ENCODE data around the gene CYFIP2. TPM values are rescaled to one million over a fixed set of nuclear protein-coding genes. Genes with fewer than 3 reads are reported as not detected.

Gene CYFIP2
- total and polyA plus RNA-seq, 2 experiments from 2014 or later: 2.2 to 5.9 TPM

DNA sequence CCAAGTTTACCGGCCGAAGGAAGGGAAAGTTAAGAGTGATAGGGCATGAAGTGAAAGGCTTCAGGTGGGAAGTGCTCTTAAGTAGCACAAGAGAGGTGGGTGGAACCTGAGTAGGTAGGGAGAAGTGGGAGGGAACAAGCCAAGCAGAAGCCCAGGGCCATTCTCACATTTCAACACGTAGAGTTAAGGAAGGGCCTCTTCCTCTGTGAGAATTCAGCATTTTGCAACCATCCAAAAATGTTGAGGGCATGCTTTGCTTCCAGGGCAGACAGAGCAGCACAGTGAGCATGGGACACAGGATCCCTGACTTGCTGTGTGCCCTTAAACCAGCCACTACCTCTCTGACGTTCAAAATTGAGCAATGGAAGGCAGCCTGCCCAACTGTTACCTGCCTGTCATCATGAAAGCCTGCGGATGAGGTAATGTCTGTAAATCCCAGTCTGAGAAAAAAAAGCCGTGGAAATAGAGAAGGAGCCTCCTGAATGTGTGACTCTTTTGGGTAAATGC is 3.3 kb downstream of the CYFIP2 start:
- TF ChIP-seq EZH2 (IDR thresholded peaks at IDR 0.05; ENCODE audit: insufficient read depth, poor library complexity, severe bottlenecking) (no peak), EZH2phosphoT487 (IDR thresholded peaks at IDR 0.05; ENCODE audit: insufficient read depth, low read depth) (no peak)
- no peaks in the 10 kb centered on the region for H3K9me3 ChIP-seq (ENCODE audit: low read depth)
- in situ Hi-C loops (cut with MboI): no loop called here
- H3K9ac ChIP-seq: no peak overlapping the region
- H2AFZ ChIP-seq: no peak overlapping the region
- no peaks in the 10 kb centered on the region for H3K4me1 ChIP-seq (ENCODE audit: insufficient read depth)
- H3K4me3 ChIP-seq: no peak overlapping the region
- H3K27ac ChIP-seq: no peak overlapping the region
- DNase-seq: no peak
- no peaks in the 10 kb centered on the region for H3K9me2 ChIP-seq (ENCODE audit: insufficient read depth)
- H3K79me2 ChIP-seq (ENCODE audit: insufficient read depth): no peaks in the 10 kb centered on the region
- H3K4me2 ChIP-seq (ENCODE audit: unreplicated experiment): no peak overlapping the region
- H4K20me1 ChIP-seq (ENCODE audit: insufficient read depth): no peaks in the 10 kb centered on the region
- H3K36me3 ChIP-seq (ENCODE audit: low read depth): no peaks in the 10 kb centered on the region
- H3F3A ChIP-seq (ENCODE audit: insufficient read depth): no peaks in the 10 kb centered on the region
- 80 to 84% methylated on average over 6 of the region's 6 CpGs for WGBS, 2 experiments (ENCODE audit: low coverage in 1 of 2, low lambda C conversion rate in 2 of 2, missing lambda C conversion rate in 2 of 2)
- no peaks in the 10 kb centered on the region for H3K27me3 ChIP-seq (replicated peaks; ENCODE audit: insufficient read depth)

DNA sequence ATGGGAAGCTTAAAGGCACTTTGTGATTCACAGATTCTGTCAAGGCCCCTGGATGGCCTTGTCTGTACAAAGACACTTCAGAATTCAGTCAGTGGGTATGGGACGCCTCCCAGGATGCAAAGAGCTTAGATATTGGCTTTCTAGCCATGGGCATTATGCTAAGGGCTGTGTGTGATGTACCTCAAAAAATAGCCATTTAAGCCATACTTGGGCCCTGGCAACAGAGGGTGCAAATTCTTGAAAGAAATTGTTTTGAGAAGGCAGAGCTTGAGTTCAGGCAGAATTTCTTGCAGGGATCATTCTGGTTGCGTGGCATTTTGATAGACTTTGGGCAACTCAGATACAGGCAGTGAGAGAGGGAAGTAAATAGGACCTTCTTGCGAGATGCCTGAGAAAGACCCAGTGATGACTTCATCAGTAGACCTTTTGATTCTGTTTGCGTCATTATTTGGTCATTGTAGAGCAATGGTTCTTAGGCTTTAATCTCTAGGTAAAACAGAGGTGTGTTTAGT is 3.9 kb downstream of the CYFIP2 start:
- in situ Hi-C loops (cut with MboI): no loop called here
- H3K27me3 ChIP-seq (replicated peaks; ENCODE audit: insufficient read depth): no peaks in the 10 kb centered on the region

DNA sequence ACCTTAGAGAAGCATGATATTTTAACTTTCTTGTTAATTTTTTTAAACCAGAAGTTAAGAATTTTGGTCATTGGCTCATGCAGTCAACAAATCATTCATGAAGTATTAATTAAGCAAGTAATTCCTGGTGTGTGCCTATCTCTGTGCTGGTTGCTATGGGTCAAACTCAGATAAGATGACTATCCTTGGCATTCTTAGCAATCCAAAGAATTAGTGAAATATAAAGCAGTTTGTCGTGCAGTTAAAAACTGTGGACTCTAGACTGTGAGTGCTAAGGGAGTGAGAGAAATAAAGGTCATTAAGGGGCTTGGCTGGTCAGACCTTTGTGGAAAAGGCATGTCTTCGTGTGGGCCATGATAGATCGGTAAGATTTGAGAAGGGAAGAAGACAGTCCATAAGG is 4.8 kb downstream of the CYFIP2 start:
- no peak for DNase-seq
- Histone ChIP-seq H3K27me3 (replicated peaks; ENCODE audit: insufficient read depth) (no peaks in the 10 kb centered on the region), H3K4me1 (ENCODE audit: insufficient read depth) (no peaks in the 10 kb centered on the region), H3K79me2 (ENCODE audit: insufficient read depth) (no peaks in the 10 kb centered on the region), H3K9ac (no peak overlapping the region), H2AFZ (no peak overlapping the region), H3K4me2 (ENCODE audit: unreplicated experiment) (no peak overlapping the region), H3K4me3 (no peak overlapping the region), H3K27ac (no peak overlapping the region), H4K20me1 (ENCODE audit: insufficient read depth) (no peaks in the 10 kb centered on the region), H3K36me3 (ENCODE audit: low read depth) (no peaks in the 10 kb centered on the region), H3F3A (ENCODE audit: insufficient read depth) (no peaks in the 10 kb centered on the region), H3K9me2 (ENCODE audit: insufficient read depth) (no peaks in the 10 kb centered on the region), H3K9me3 (ENCODE audit: low read depth) (no peaks in the 10 kb centered on the region)
- TF ChIP-seq EZH2phosphoT487 (IDR thresholded peaks at IDR 0.05; ENCODE audit: insufficient read depth, low read depth) (no peak), EZH2 (IDR thresholded peaks at IDR 0.05; ENCODE audit: insufficient read depth, poor library complexity, severe bottlenecking) (no peak)
- 90 to 97% methylated on average over 3 of the region's 3 CpGs for WGBS, 2 experiments (ENCODE audit: low coverage in 1 of 2, low lambda C conversion rate in 2 of 2, missing lambda C conversion rate in 2 of 2)
- in situ Hi-C loops (cut with MboI): no loop called here

More for the DNA sequence above, 3.9 kb downstream of the CYFIP2 start:
- H3K4me3 ChIP-seq: no peak overlapping the region
- no peak overlapping the region for H3K27ac ChIP-seq
- H3K9me3 ChIP-seq (ENCODE audit: low read depth): no peaks in the 10 kb centered on the region
- no peaks in the 10 kb centered on the region for H3F3A ChIP-seq (ENCODE audit: insufficient read depth)
- no peak overlapping the region for H3K4me2 ChIP-seq (ENCODE audit: unreplicated experiment)
- H3K9ac ChIP-seq: no peak overlapping the region
- 95 to 96% methylated on average over 4 of the region's 4 CpGs for WGBS, 2 experiments (ENCODE audit: low coverage in 1 of 2, low lambda C conversion rate in 2 of 2, missing lambda C conversion rate in 2 of 2)
- H3K9me2 ChIP-seq (ENCODE audit: insufficient read depth): no peaks in the 10 kb centered on the region
- no peaks in the 10 kb centered on the region for H4K20me1 ChIP-seq (ENCODE audit: insufficient read depth)
- H3K79me2 ChIP-seq (ENCODE audit: insufficient read depth): no peaks in the 10 kb centered on the region
- no peak for DNase-seq
- TF ChIP-seq EZH2phosphoT487 (IDR thresholded peaks at IDR 0.05; ENCODE audit: insufficient read depth, low read depth) (no peak), EZH2 (IDR thresholded peaks at IDR 0.05; ENCODE audit: insufficient read depth, poor library complexity, severe bottlenecking) (no peak)
- no peaks in the 10 kb centered on the region for H3K4me1 ChIP-seq (ENCODE audit: insufficient read depth)
- H3K36me3 ChIP-seq (ENCODE audit: low read depth): no peaks in the 10 kb centered on the region
- no peak overlapping the region for H2AFZ ChIP-seq

DNA sequence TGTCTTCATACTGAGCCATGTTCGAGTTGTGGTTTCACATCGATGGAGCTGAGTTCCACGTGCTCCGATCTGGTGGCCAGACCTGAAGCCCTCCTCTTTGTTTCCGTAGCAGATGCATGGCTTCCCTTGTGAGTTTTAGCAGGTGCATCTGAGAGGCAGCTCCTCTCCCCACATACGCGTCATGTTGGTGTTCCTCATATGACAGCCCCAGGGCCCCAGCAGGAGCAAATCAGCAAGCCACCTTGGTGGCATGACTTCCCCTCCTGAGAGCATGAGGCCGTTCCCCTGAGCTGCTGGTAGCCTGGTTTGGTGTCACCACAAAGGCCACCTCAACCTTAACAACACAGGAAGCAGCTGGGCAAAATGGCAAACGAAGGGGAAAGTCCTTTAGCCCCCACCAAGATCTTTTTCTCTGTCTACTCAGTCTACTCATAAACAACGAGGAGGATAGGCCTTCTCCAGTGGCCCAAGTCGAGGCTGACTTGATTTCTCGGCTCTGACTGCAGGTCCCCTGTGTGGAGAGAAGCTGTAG is 5.9 kb downstream of the CYFIP2 start:
- TF ChIP-seq EZH2phosphoT487 (IDR thresholded peaks at IDR 0.05; ENCODE audit: insufficient read depth, low read depth): no peak
- no peak for TF ChIP-seq EZH2 (IDR thresholded peaks at IDR 0.05; ENCODE audit: insufficient read depth, poor library complexity, severe bottlenecking)
- Histone ChIP-seq H3K4me3 (no peak overlapping the region), H2AFZ (no peak overlapping the region), H3K27me3 (replicated peaks; ENCODE audit: insufficient read depth) (no peaks in the 10 kb centered on the region), H3F3A (ENCODE audit: insufficient read depth) (no peaks in the 10 kb centered on the region), H3K9me2 (ENCODE audit: insufficient read depth) (no peaks in the 10 kb centered on the region), H3K9me3 (ENCODE audit: low read depth) (no peaks in the 10 kb centered on the region), H3K4me1 (ENCODE audit: insufficient read depth) (no peaks in the 10 kb centered on the region), H3K79me2 (ENCODE audit: insufficient read depth) (no peaks in the 10 kb centered on the region), H3K27ac (no peak overlapping the region), H3K36me3 (ENCODE audit: low read depth) (no peaks in the 10 kb centered on the region), H3K4me2 (ENCODE audit: unreplicated experiment) (no peak overlapping the region), H3K9ac (no peak overlapping the region), H4K20me1 (ENCODE audit: insufficient read depth) (no peaks in the 10 kb centered on the region)
- 82% methylated on average over 12 of the region's 12 CpGs for WGBS, 2 experiments (ENCODE audit: low coverage in 1 of 2, low lambda C conversion rate in 2 of 2, missing lambda C conversion rate in 2 of 2)
- in situ Hi-C loops (cut with MboI): no loop called here
- DNase-seq: no peak
